HepG2 (cell line): ENCODE data around the gene SLC25A5. TPM values are rescaled to one million over a fixed set of nuclear protein-coding genes. Genes with fewer than 3 reads are reported as not detected.

Source experiments
- AGO1 ChIP-seq: fragments of 200-400 bp; formaldehyde crosslinking; IDR thresholded peaks from 2 replicates; pipeline ENCODE4 v1.6.1; 2017; ENCODE audit warnings: mild to moderate bottlenecking, low read depth, low read length, moderate library complexity; ENCODE audit not compliant: poor library complexity, severe bottlenecking
- AKNA ChIP-seq: sonication (generic); formaldehyde crosslinking; IDR thresholded peaks from 2 replicates; pipeline ENCODE4 v1.4.0; 2020; ENCODE audit warnings: missing genetic modification reagents, borderline replicate concordance
- FOXJ3 ChIP-seq: sonication (generic); formaldehyde crosslinking; IDR thresholded peaks from 2 replicates; pipeline ENCODE4 v1.4.0; 2020; ENCODE audit warnings: missing genetic modification reagents, mild to moderate bottlenecking, borderline replicate concordance
- HNRNPUL1 ChIP-seq: fragments of 200-400 bp; formaldehyde crosslinking; IDR thresholded peaks from 2 replicates; pipeline ENCODE4 v1.6.1; 2017; ENCODE audit warnings: low read depth, mild to moderate bottlenecking, low read length, moderate library complexity
- NR0B2 ChIP-seq: sonication (generic); formaldehyde crosslinking; IDR thresholded peaks from 2 replicates; pipeline ENCODE4 v1.4.0; 2020; ENCODE audit warnings: mild to moderate bottlenecking, missing genetic modification reagents
- NR2F1 ChIP-seq, 2 experiments: fragments of 450-650 bp in 1 of 2; formaldehyde crosslinking in 1 of 2; IDR thresholded peaks; 2 replicates each; pipeline versions ENCODE4 v1.5.0 to v1.6.1; 2016 to 2020; ENCODE audit warnings: mild to moderate bottlenecking in 1 of 2, missing compliant biosample characterization in 1 of 2, missing genetic modification reagents in 1 of 2, moderate library complexity in 1 of 2
- SRF ChIP-seq: IDR thresholded peaks from 2 replicates; pipeline ENCODE4 v1.6.1; 2011; ENCODE audit warnings: mild to moderate bottlenecking, low read depth, low read length, moderate library complexity
- UBTF ChIP-seq: sonication (generic); formaldehyde crosslinking; IDR thresholded peaks from 2 replicates; pipeline ENCODE4 v1.4.0; 2020; ENCODE audit warnings: mild to moderate bottlenecking, missing genetic modification reagents
- ZBED4 ChIP-seq: sonication (generic); formaldehyde crosslinking; IDR thresholded peaks from 2 replicates; pipeline ENCODE4 v1.4.0; 2020; ENCODE audit warnings: missing genetic modification reagents, borderline replicate concordance
- ZEB1 ChIP-seq: IDR thresholded peaks from 2 replicates; pipeline ENCODE4 v1.6.1; 2012; ENCODE audit warnings: mild to moderate bottlenecking, low read depth, inconsistent platforms; ENCODE audit not compliant: insufficient replicate concordance
- ZNF121 ChIP-seq: sonication (generic); formaldehyde crosslinking; IDR thresholded peaks from 2 replicates; pipeline ENCODE4 v1.5.0; 2020; ENCODE audit warnings: mild to moderate bottlenecking, missing genetic modification reagents
- ZNF564 ChIP-seq: sonication (generic); formaldehyde crosslinking; IDR thresholded peaks from 2 replicates; pipeline ENCODE4 v1.8.1; 2023; ENCODE audit warnings: mild to moderate bottlenecking, missing genetic modification reagents
- ZNF772 ChIP-seq: sonication (generic); formaldehyde crosslinking; IDR thresholded peaks from 2 replicates; pipeline ENCODE4 v1.5.0; 2020; ENCODE audit warnings: mild to moderate bottlenecking, missing genetic modification reagents
- polyA plus RNA-seq, 8 experiments: library from polyadenylated mRNA; depleted of rRNA in 3 of 8; stranded (reverse) in 7 of 8; unstranded in 1 of 8; fragments of >200 nt; fragmentation: Illumina TruSeq in 4 of 8; extraction: Trizol in 4 of 8; gene quantifications; 2 replicates each; pipeline versions ENCODE4 v1.2.1 to v1.2.3, GENCODE V29; 2011 to 2016; ENCODE audit warnings: low read depth in 4 of 8, missing spikeins in 1 of 8, mixed read lengths in 1 of 8; ENCODE audit not compliant: insufficient read depth in 1 of 8
- total RNA-seq, 5 experiments: library from RNA; depleted of rRNA; stranded (reverse); fragments of >200 nt; fragmentation: Illumina TruSeq; extraction: Trizol; gene quantifications; 2 replicates each; pipeline ENCODE4 v1.2.3, GENCODE V29; 2016; ENCODE audit warnings: low read depth in 1 of 5

Gene SLC25A5
- total and polyA plus RNA-seq, 2 of the 13 experiments (the other 11 are each of a cell fraction or from before 2014, with no cell fraction given) = 300 to 402 TPM

GRCh38 chrX:119467842-119468550 lies at the start of gene SLC25A5 (continued):
- TF ChIP-seq AKNA (CRISPR knock-in tag) = no peak
- no peak for TF ChIP-seq AGO1
- TF ChIP-seq ZNF564 = no peak
- TF ChIP-seq NR0B2 (CRISPR knock-in tag) = no peak
- no peak for TF ChIP-seq FOXJ3 (CRISPR knock-in tag)
- TF ChIP-seq ZBED4 (CRISPR knock-in tag) = no peak; the same call in 1 of the 2 replicates
- no peak for TF ChIP-seq ZNF772 (CRISPR knock-in tag)
- TF ChIP-seq SRF = no peak
- TF ChIP-seq NR2F1 (CRISPR knock-in tag; IDR thresholded peaks at IDR 0.05) = no peak
- TF ChIP-seq UBTF (CRISPR knock-in tag) = no peak
- TF ChIP-seq HNRNPUL1 = no peak
- no peak for TF ChIP-seq ZNF121 (CRISPR knock-in tag)
- TF ChIP-seq ZEB1 = no peak
